ENCODE measurements around the gene TAF6L.

GRCh38 chr11:62823677-62824076 is 52.5 kb downstream of the TAF6L start:
- TF ChIP-seq, protein P1, sequence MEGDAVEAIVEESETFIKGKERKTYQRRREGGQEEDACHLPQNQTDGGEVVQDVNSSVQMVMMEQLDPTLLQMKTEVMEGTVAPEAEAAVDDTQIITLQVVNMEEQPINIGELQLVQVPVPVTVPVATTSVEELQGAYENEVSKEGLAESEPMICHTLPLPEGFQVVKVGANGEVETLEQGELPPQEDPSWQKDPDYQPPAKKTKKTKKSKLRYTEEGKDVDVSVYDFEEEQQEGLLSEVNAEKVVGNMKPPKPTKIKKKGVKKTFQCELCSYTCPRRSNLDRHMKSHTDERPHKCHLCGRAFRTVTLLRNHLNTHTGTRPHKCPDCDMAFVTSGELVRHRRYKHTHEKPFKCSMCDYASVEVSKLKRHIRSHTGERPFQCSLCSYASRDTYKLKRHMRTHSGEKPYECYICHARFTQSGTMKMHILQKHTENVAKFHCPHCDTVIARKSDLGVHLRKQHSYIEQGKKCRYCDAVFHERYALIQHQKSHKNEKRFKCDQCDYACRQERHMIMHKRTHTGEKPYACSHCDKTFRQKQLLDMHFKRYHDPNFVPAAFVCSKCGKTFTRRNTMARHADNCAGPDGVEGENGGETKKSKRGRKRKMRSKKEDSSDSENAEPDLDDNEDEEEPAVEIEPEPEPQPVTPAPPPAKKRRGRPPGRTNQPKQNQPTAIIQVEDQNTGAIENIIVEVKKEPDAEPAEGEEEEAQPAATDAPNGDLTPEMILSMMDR (IDR thresholded peaks at IDR 0.05), result no peak
- no peak for TF ChIP-seq POLR2A (IDR thresholded peaks at IDR 0.05)

Data from ovary (tissue), 3 donors.